Stomach (tissue), 9 donors: Measurements from ENCODE around the gene ZNF605. TPM values are rescaled to one million over a fixed set of nuclear protein-coding genes. Genes with fewer than 3 reads are reported as not detected.

Experiments
- DNase-seq, 2 donors: peaks; one replicate each; pipeline versions ENCODE4 v3.0.0 to v3.0.0-alpha.2; 2013 to 2019
- H3K27ac ChIP-seq, 5 donors: fragments of 200-600 bp in 4 of 5; sonication (generic) in 4 of 5; one replicate each; pipeline ENCODE4 v1.5.1; 2013 to 2019; ENCODE audit warnings: mild to moderate bottlenecking in 1 of 5, moderate library complexity in 1 of 5
- H3K27me3 ChIP-seq, 3 donors: fragments of 200-600 bp; sonication (generic); one replicate each; pipeline ENCODE4 v1.5.1; 2017 to 2019; ENCODE audit warnings: mixed run types in 1 of 3
- H3K36me3 ChIP-seq, 4 donors: fragments of 200-600 bp; sonication (generic); 1 replicate in 3 of 4; 2 replicates in 1 of 4; pipeline ENCODE4 v1.5.1; 2016 to 2019
- H3K4me1 ChIP-seq, 4 donors: fragments of 200-600 bp; sonication (generic); one replicate each; pipeline ENCODE4 v1.5.1; 2016 to 2019
- H3K4me3 ChIP-seq, 4 donors: fragments of 200-600 bp; sonication (generic) in 3 of 4; one replicate each; pipeline ENCODE4 v1.5.1; 2016 to 2019; ENCODE audit warnings: mild to moderate bottlenecking in 1 of 4
- H3K9me3 ChIP-seq, 4 donors: fragments of 200-600 bp; sonication (generic); one replicate each; pipeline ENCODE4 v1.5.1; 2016 to 2019
- CTCF ChIP-seq, 7 experiments: fragments of 450-650 bp in 4 of 7; fragments of 200-600 bp in 3 of 7; sonication (generic) in 3 of 7; IDR thresholded peaks; one replicate each; pipeline ENCODE4 v1.5.1; 2016 to 2019; ENCODE audit warnings: antibody characterized with exemption in 7 of 7, control low read depth in 2 of 7, mild to moderate bottlenecking in 1 of 7
- EP300 ChIP-seq: sonication (generic); formaldehyde crosslinking; IDR thresholded peaks from one replicate; pipeline ENCODE4 v1.6.1; 2017; ENCODE audit warnings: antibody characterized with exemption
- POLR2A ChIP-seq, 4 donors: fragments of 450-650 bp; IDR thresholded peaks; one replicate each; pipeline ENCODE4 v1.6.1; 2016; ENCODE audit warnings: antibody characterized with exemption in 4 of 4, control low read depth in 2 of 4, mild to moderate bottlenecking in 1 of 4, moderate library complexity in 1 of 4
- POLR2AphosphoS5 ChIP-seq, 3 donors: sonication (generic); formaldehyde crosslinking; IDR thresholded peaks; one replicate each; pipeline ENCODE4 v1.6.1; 2016; ENCODE audit warnings: antibody characterized with exemption in 3 of 3
- WGBS, 5 donors: extraction: QIAGEN DNeasy Blood & Tissue Kit in 3 of 5; methylation state at CpG; one replicate each; pipeline versions ENCODE4 v1.1.5 to v1.1.7; 2013 to 2018; 5-methylcytosine and 5-hydroxymethylcytosine counted together
- intact Hi-C: fragments of 100-400 bp; cut with DNase I; formaldehyde crosslinking; loops from one replicate; pipeline ENCODE4 v1.15.1; 2023; ENCODE audit warnings: low total_unique reads
- polyA plus RNA-seq, 3 donors: library from polyadenylated mRNA; stranded (reverse); fragments of 200-250 nt; gene quantifications; one replicate each; pipeline ENCODE4 v1.2.3, GENCODE V29; 2013
- small RNA-seq, 4 donors: library from RNA; depleted of rRNA; stranded (forward); fragments of <200 nt; gene quantifications; one replicate each; pipeline ENCODE3, GENCODE V24; 2016
- total RNA-seq, 5 donors: library from RNA; depleted of rRNA; stranded (reverse); fragments of >200 nt; gene quantifications; one replicate each; pipeline versions ENCODE4 v1.1.0 to v1.2.3, GENCODE V29; 2014 to 2016
- donor health status: healthy with polysubstance abuse.
- donor health status: Bipolar disorder and iron deficiency.
- donor health status: healthy.

ZNF605 gene
- total and polyA plus RNA-seq, 8 donors = 0.58 to 16.9 (median 3.5) TPM

DNA sequence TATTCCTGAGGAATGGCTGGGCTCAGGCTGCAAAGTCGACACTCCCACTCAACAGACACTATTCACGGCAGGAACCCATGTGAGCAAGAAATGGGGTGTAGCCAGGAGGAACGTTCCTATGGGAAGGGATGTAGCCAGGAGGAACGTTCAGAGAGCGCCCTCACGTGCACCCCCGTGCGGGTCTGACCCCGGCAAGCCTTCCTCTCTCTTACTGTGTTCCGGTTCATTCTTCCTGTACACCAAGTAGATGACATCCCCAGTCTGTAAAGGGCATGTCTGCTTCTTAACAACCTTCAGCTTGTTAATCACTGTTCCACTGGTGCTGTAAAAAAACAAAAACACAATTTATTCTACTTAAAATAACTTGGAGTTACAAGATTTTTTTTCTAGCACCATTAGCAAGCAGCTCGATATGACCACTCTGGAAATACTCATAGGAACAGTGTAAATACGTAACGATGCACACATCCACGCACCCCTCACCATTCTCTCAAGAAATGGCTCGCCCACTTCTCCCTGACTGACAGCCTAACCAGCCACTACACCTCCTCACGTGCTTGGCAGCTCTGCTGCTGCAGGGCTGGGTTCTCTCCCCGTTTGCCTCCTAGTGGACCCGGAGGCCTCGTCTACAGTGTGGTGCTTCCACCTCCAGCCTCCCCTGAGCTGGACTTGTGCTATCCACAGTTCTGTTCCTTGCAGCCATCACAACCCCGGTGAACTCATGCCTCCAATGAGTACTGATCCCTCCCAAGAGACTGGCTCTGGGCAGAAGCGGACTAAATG, 83.8 kb downstream of the ZNF605 start:
- intact Hi-C loops = no loop called here
- no peaks in the 10 kb centered on the region for H3K9me3 ChIP-seq
- H3K4me3 ChIP-seq = no peak overlapping the region
- TF ChIP-seq POLR2A (IDR thresholded peaks at IDR 0.05) (no peak), POLR2AphosphoS5 (IDR thresholded peaks at IDR 0.05) (no peak), CTCF (IDR thresholded peaks at IDR 0.05) (no peak), EP300 (no peak)
- DNase-seq = no peak
- H3K27me3 ChIP-seq = no peaks in the 10 kb centered on the region
- WGBS, 5 donors = 89 to 96% (median 95%) methylated on average over 20 to 21 of the region's 21 CpGs
- H3K36me3 ChIP-seq = peaks cover 73 to 99% (median 98%) of the 10 kb centered on the region in 4 donors
- H3K4me1 ChIP-seq = no peaks in the 10 kb centered on the region
- H3K27ac ChIP-seq = no peak overlapping the region

DNA sequence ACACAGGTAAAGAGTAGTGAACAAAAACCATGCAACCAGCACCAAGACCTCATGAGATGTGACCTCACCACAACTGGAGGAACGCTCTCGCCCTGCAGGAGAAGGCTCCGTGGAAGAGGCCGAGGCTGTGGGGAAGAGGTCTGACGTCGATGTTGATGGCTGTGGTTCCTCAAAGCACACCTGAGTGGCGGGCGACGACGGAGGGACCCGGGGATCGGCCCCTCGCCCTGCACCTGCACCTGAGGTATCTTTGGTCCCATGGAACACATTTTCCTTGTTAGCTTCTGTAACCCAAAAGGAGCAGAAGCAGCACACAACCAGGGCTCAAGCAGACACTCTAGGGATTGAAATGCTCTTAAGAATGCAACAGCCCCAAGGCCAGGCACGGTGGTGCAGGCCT, 86.6 kb downstream of the ZNF605 start:
- H3K36me3 ChIP-seq = peaks cover 62 to 99% (median 97%) of the 10 kb centered on the region in 4 donors
- TF ChIP-seq POLR2A (IDR thresholded peaks at IDR 0.05) = no peak
- no peak for TF ChIP-seq CTCF (IDR thresholded peaks at IDR 0.05)
- no peak for TF ChIP-seq EP300
- no peak for TF ChIP-seq POLR2AphosphoS5 (IDR thresholded peaks at IDR 0.05)
- intact Hi-C loops = no loop called here
- no peaks in the 10 kb centered on the region for H3K9me3 ChIP-seq
- H3K4me1 ChIP-seq = no peaks in the 10 kb centered on the region
- no peaks in the 10 kb centered on the region for H3K27me3 ChIP-seq
- no peak overlapping the region for H3K4me3 ChIP-seq
- H3K27ac ChIP-seq = no peak overlapping the region
- DNase-seq = no peak
- WGBS, 5 donors = 93 to 97% (median 97%) methylated on average over 14 of the region's 14 CpGs

Small RNA genes lying within 50 kb of the gene (small RNA-seq; reads per million reads assigned to genes)
- gene RNU4ATAC12P = 0 reads per million in 4 donors

Other genes with a start within 250 kb of the ZNF605 start
- 10 to 100 TPM in 3 of 5 donors, 1 to 10 TPM in 2; 1.8 to 49.8 (median 16.8) TPM for gene PGAM5, start 245.5 kb downstream of the ZNF605 start, total RNA-seq
- gene PGAM5, start 245.5 kb downstream of the ZNF605 start, polyA plus RNA-seq = 10 to 100 TPM; 13.0 to 17.6 (median 14.1) TPM
- gene ANKLE2, start 194.5 kb downstream of the ZNF605 start, total RNA-seq = 10 to 100 TPM; 26.3 to 75.9 (median 73.4) TPM
- gene ANKLE2, start 194.5 kb downstream of the ZNF605 start, polyA plus RNA-seq = 10 to 100 TPM in 2 of 3 donors, 1 to 10 TPM in 1; 8.1 to 26.8 (median 10.7) TPM
- gene GOLGA3, start 127.4 kb downstream of the ZNF605 start, total RNA-seq = 100 to 1,000 TPM in 2 of 5 donors, 10 to 100 TPM in 3; 53.7 to 204 (median 75.5) TPM
- 10 to 100 TPM in 2 of 3 donors, 1 to 10 TPM in 1; 8.8 to 29.2 (median 17.9) TPM for gene GOLGA3, start 127.4 kb downstream of the ZNF605 start, polyA plus RNA-seq
- gene CHFR, start 68.7 kb downstream of the ZNF605 start, total RNA-seq = 100 to 1,000 TPM in 1 of 5 donors, 10 to 100 TPM in 4; 48.7 to 107 (median 73.3) TPM
- 10 to 100 TPM; 14.7 to 20.8 (median 15.4) TPM for gene CHFR, start 68.7 kb downstream of the ZNF605 start, polyA plus RNA-seq
- gene ZNF26, start 30.1 kb upstream of the ZNF605 start, total RNA-seq = 10 to 100 TPM in 1 of 5 donors, 1 to 10 TPM in 4; 1.8 to 30.3 (median 4.5) TPM
- 1 to 10 TPM; 1.2 to 3.0 (median 2.1) TPM for gene ZNF26, start 30.1 kb upstream of the ZNF605 start, polyA plus RNA-seq
- gene ZNF84, start 81.2 kb upstream of the ZNF605 start, total RNA-seq = 10 to 100 TPM; 10.5 to 53.3 (median 20.1) TPM
- gene ZNF84, start 81.2 kb upstream of the ZNF605 start, polyA plus RNA-seq = 1 to 10 TPM; 3.5 to 7.8 (median 7.5) TPM
- 10 to 100 TPM in 3 of 5 donors, 1 to 10 TPM in 2; 2.3 to 43.3 (median 34.1) TPM for gene ZNF140, start 124.6 kb upstream of the ZNF605 start, total RNA-seq
- gene ZNF140, start 124.6 kb upstream of the ZNF605 start, polyA plus RNA-seq = 10 to 100 TPM; 10.0 to 17.1 (median 13.2) TPM
- 1 to 10 TPM; 1.4 to 6.4 (median 2.7) TPM for gene ZNF891, start 174.0 kb upstream of the ZNF605 start, total RNA-seq
- under 1 TPM; 0.15 to 0.38 (median 0.25) TPM for gene ZNF891, start 174.0 kb upstream of the ZNF605 start, polyA plus RNA-seq
- 10 to 100 TPM in 2 of 5 donors, 1 to 10 TPM in 2, not detected in 1; 4.6 to 20.7 (median 13.1) TPM for gene ZNF10, start 174.3 kb upstream of the ZNF605 start, total RNA-seq
- 1 to 10 TPM; 2.4 to 5.8 (median 4.9) TPM for gene ZNF10, start 174.3 kb upstream of the ZNF605 start, polyA plus RNA-seq
- gene ZNF268, start 225.2 kb upstream of the ZNF605 start, total RNA-seq = 10 to 100 TPM in 3 of 5 donors, 1 to 10 TPM in 1, under 1 TPM in 1; under 0.01 to 39.7 (median 12.1) TPM
- gene ZNF268, start 225.2 kb upstream of the ZNF605 start, polyA plus RNA-seq = 1 to 10 TPM; 2.7 to 5.3 (median 3.1) TPM